ENCODE results near the gene MFAP4. TPM values are rescaled to one million over a fixed set of nuclear protein-coding genes. Genes with fewer than 3 reads are reported as not detected.

The MFAP4 gene
- polyA plus RNA-seq, 1 donor from 2014 or later = not detected

GRCh38 chr17:19418251-19418992 is 31.4 kb upstream of the MFAP4 start:
- no peak overlapping the region for H2AFZ ChIP-seq (ENCODE audit: low read depth, low read length)
- no peaks in the 10 kb centered on the region for H4K20me1 ChIP-seq (ENCODE audit: insufficient read depth)
- no peak overlapping the region for H3K27ac ChIP-seq (ENCODE audit: low read length)
- no peaks in the 10 kb centered on the region for H3K9me3 ChIP-seq (ENCODE audit: low read length)
- no peaks in the 10 kb centered on the region for H3K9me2 ChIP-seq (ENCODE audit: insufficient read depth, low read length)
- TF ChIP-seq REST (IDR thresholded peaks at IDR 0.05; ENCODE audit: borderline replicate concordance) = no peak
- TF ChIP-seq RAD21 (conservative IDR thresholded peaks at IDR 0.05) = no peak
- no peak for TF ChIP-seq TAF1 (IDR thresholded peaks at IDR 0.05; ENCODE audit: low read depth)
- TF ChIP-seq EP300 (conservative IDR thresholded peaks at IDR 0.05; ENCODE audit: poor library complexity, severe bottlenecking) = no peak
- TF ChIP-seq CTCF (IDR thresholded peaks at IDR 0.05; ENCODE audit: poor library complexity, severe bottlenecking) = no peak
- TF ChIP-seq POLR2AphosphoS5 (IDR thresholded peaks at IDR 0.05) = no peak
- no peak for TF ChIP-seq SMC3 (conservative IDR thresholded peaks at IDR 0.05; ENCODE audit: poor library complexity)
- TF ChIP-seq EZH2 (IDR thresholded peaks at IDR 0.05; ENCODE audit: borderline replicate concordance, insufficient read depth, low read length, poor library complexity, severe bottlenecking) = no peak
- TF ChIP-seq MXI1 (conservative IDR thresholded peaks at IDR 0.05; ENCODE audit: poor library complexity, severe bottlenecking) = no peak
- H3K36me3 ChIP-seq (ENCODE audit: insufficient read depth, low read length) = no peaks in the 10 kb centered on the region
- H3K9ac ChIP-seq (ENCODE audit: low read length) = no peak overlapping the region
- H3K79me2 ChIP-seq (replicated peaks; ENCODE audit: insufficient read depth, low read length) = no peaks in the 10 kb centered on the region
- no peaks in the 10 kb centered on the region for H3F3A ChIP-seq (ENCODE audit: insufficient read depth, low read length, poor library complexity, severe bottlenecking)
- H3K4me3 ChIP-seq (ENCODE audit: low read length) = no peak overlapping the region
- H3K27me3 ChIP-seq (ENCODE audit: insufficient read depth, low read depth, low read length) = no peaks in the 10 kb centered on the region
- H3K4me2 ChIP-seq (ENCODE audit: low read length) = no peak overlapping the region

GRCh38 chr17:19417611-19418010 is 30.6 kb upstream of the MFAP4 start:
- no peak for TF ChIP-seq SMC3 (conservative IDR thresholded peaks at IDR 0.05; ENCODE audit: poor library complexity)
- TF ChIP-seq REST (IDR thresholded peaks at IDR 0.05; ENCODE audit: borderline replicate concordance) = no peak
- TF ChIP-seq RAD21 (conservative IDR thresholded peaks at IDR 0.05) = no peak
- TF ChIP-seq EP300 (conservative IDR thresholded peaks at IDR 0.05; ENCODE audit: poor library complexity, severe bottlenecking) = no peak
- no peak for TF ChIP-seq CTCF (IDR thresholded peaks at IDR 0.05; ENCODE audit: poor library complexity, severe bottlenecking)
- no peak for TF ChIP-seq MXI1 (conservative IDR thresholded peaks at IDR 0.05; ENCODE audit: poor library complexity, severe bottlenecking)
- no peak for TF ChIP-seq POLR2AphosphoS5 (IDR thresholded peaks at IDR 0.05)
- TF ChIP-seq EZH2 (IDR thresholded peaks at IDR 0.05; ENCODE audit: borderline replicate concordance, insufficient read depth, low read length, poor library complexity, severe bottlenecking) = no peak
- TF ChIP-seq TAF1 (IDR thresholded peaks at IDR 0.05; ENCODE audit: low read depth) = no peak
- Histone ChIP-seq H3K9ac (ENCODE audit: low read length) (no peak overlapping the region), H3K9me2 (ENCODE audit: insufficient read depth, low read length) (no peaks in the 10 kb centered on the region), H3K36me3 (ENCODE audit: insufficient read depth, low read length) (no peaks in the 10 kb centered on the region), H3K27ac (ENCODE audit: low read length) (no peak overlapping the region), H3K4me3 (ENCODE audit: low read length) (no peak overlapping the region), H3K27me3 (ENCODE audit: insufficient read depth, low read depth, low read length) (no peaks in the 10 kb centered on the region), H3F3A (ENCODE audit: insufficient read depth, low read length, poor library complexity, severe bottlenecking) (no peaks in the 10 kb centered on the region), H4K20me1 (ENCODE audit: insufficient read depth) (no peaks in the 10 kb centered on the region), H3K9me3 (ENCODE audit: low read length) (no peaks in the 10 kb centered on the region), H3K79me2 (replicated peaks; ENCODE audit: insufficient read depth, low read length) (no peaks in the 10 kb centered on the region), H3K4me2 (ENCODE audit: low read length) (no peak overlapping the region), H2AFZ (ENCODE audit: low read depth, low read length) (no peak overlapping the region)

Data from neural cell (in vitro differentiated cells).